Neural cell (in vitro differentiated cells): ENCODE measurements around the gene NFE2L2. TPM values are rescaled to one million over a fixed set of nuclear protein-coding genes. Genes with fewer than 3 reads are reported as not detected.

Experiments used
- H2AFZ ChIP-seq: fragments of 200-600, 300-800 bp; sonication (generic), shearing (Covaris generic); 2 replicates; pipeline ENCODE4 v1.6.0; 2014; ENCODE audit warnings: low read depth, mild to moderate bottlenecking, antibody characterized with exemption, low read length, moderate library complexity
- H3F3A ChIP-seq: fragments of 200-600 bp; shearing (Covaris generic); 2 replicates; pipeline ENCODE4 v1.6.1; 2016; ENCODE audit warnings: mild to moderate bottlenecking, moderate library complexity, mixed read lengths, antibody characterized with exemption, low read length; ENCODE audit not compliant: insufficient read depth, poor library complexity, severe bottlenecking
- H3K27ac ChIP-seq: fragments of 200-600, 300-800 bp; sonication (generic), shearing (Covaris generic); 2 replicates; pipeline ENCODE4 v1.5.1; 2014; ENCODE audit warnings: mild to moderate bottlenecking, low read length, moderate library complexity
- H3K27me3 ChIP-seq: fragments of 300-800, 200-600 bp; sonication (generic), shearing (Covaris generic); 2 replicates; pipeline ENCODE4 v1.6.0; 2014; ENCODE audit warnings: mild to moderate bottlenecking, low read depth, low read length, moderate library complexity; ENCODE audit not compliant: insufficient read depth
- H3K36me3 ChIP-seq: fragments of 300-800, 200-600 bp; sonication (generic), shearing (Covaris generic); 2 replicates; pipeline ENCODE4 v1.5.1; 2014; ENCODE audit warnings: mild to moderate bottlenecking, antibody characterized with exemption, low read length, moderate library complexity; ENCODE audit not compliant: insufficient read depth
- H3K4me2 ChIP-seq: fragments of 300-800, 200-600 bp; sonication (generic), shearing (Covaris generic); 2 replicates; pipeline ENCODE4 v1.6.0; 2014; ENCODE audit warnings: mild to moderate bottlenecking, low read length
- H3K4me3 ChIP-seq: fragments of 300-800, 200-600 bp; sonication (generic), shearing (Covaris generic); 2 replicates; pipeline ENCODE4 v1.5.1; 2014; ENCODE audit warnings: mild to moderate bottlenecking, low read length, moderate library complexity
- H3K79me2 ChIP-seq: fragments of 200-600 bp; shearing (Covaris generic); replicated peaks from 2 replicates; pipeline ENCODE4 v1.6.0; 2014; ENCODE audit warnings: mild to moderate bottlenecking, low read length, moderate library complexity; ENCODE audit not compliant: insufficient read depth
- H3K9ac ChIP-seq: fragments of 300-800, 200-600 bp; sonication (generic), shearing (Covaris generic); 2 replicates; pipeline ENCODE4 v1.6.1; 2016; ENCODE audit warnings: mild to moderate bottlenecking, low read length, mixed read lengths
- H3K9me2 ChIP-seq: fragments of 200-600 bp; shearing (Covaris generic); 2 replicates; pipeline ENCODE4 v1.6.1; 2016; ENCODE audit warnings: mild to moderate bottlenecking, low read length, mixed read lengths; ENCODE audit not compliant: insufficient read depth
- H3K9me3 ChIP-seq: fragments of 200-600, 300-800 bp; sonication (generic), shearing (Covaris generic); 2 replicates; pipeline ENCODE4 v1.6.1; 2016; ENCODE audit warnings: mild to moderate bottlenecking, mixed run types, low read length, moderate library complexity, mixed read lengths
- H4K20me1 ChIP-seq: fragments of 200-600 bp; shearing (Covaris generic); 2 replicates; pipeline ENCODE4 v1.6.1; 2016; ENCODE audit warnings: mild to moderate bottlenecking, mixed run types; ENCODE audit not compliant: insufficient read depth
- EP300 ChIP-seq: fragments of 450-650 bp; conservative IDR thresholded peaks from 2 replicates; pipeline ENCODE4 v1.6.1; 2014; ENCODE audit warnings: antibody characterized with exemption, mild to moderate bottlenecking, moderate library complexity; ENCODE audit not compliant: poor library complexity, severe bottlenecking
- EZH2 ChIP-seq: fragments of 200-600, 300-800 bp; shearing (Covaris generic), sonication (generic); IDR thresholded peaks from 2 replicates; pipeline ENCODE4 v1.6.1; 2014; ENCODE audit warnings: antibody characterized with exemption, low read length, borderline replicate concordance, mild to moderate bottlenecking; ENCODE audit not compliant: insufficient read depth, poor library complexity, severe bottlenecking
- MXI1 ChIP-seq: fragments of 450-650 bp; conservative IDR thresholded peaks from 2 replicates; pipeline ENCODE4 v1.6.1; 2014; ENCODE audit warnings: antibody characterized with exemption, mild to moderate bottlenecking; ENCODE audit not compliant: poor library complexity, severe bottlenecking
- POLR2AphosphoS5 ChIP-seq: IDR thresholded peaks from 2 replicates; pipeline ENCODE4 v1.6.1; 2012
- RAD21 ChIP-seq: fragments of 450-650 bp; conservative IDR thresholded peaks from 2 replicates; pipeline ENCODE4 v1.6.1; 2014; ENCODE audit warnings: antibody characterized with exemption, mild to moderate bottlenecking, moderate library complexity
- SMC3 ChIP-seq: fragments of 450-650 bp; conservative IDR thresholded peaks from 2 replicates; pipeline ENCODE4 v1.6.1; 2014; ENCODE audit warnings: antibody characterized with exemption, mild to moderate bottlenecking, moderate library complexity; ENCODE audit not compliant: poor library complexity
- TAF1 ChIP-seq: IDR thresholded peaks from 2 replicates; pipeline ENCODE4 v1.6.1; 2012; ENCODE audit warnings: low read depth
- polyA plus RNA-seq: library from polyadenylated mRNA; depleted of rRNA; stranded (reverse); fragments of >200 nt; gene quantifications from 2 replicates; pipeline ENCODE4 v1.2.3, GENCODE V29; 2014
- TF ChIP-seq, protein P1 (sequence below): IDR thresholded peaks from 2 replicates; pipeline ENCODE4 v1.6.1; 2012; ENCODE audit warnings: borderline replicate concordance
- TF ChIP-seq, protein P2 (sequence below): fragments of 450-650 bp; IDR thresholded peaks from 2 replicates; pipeline ENCODE4 v1.5.1; 2014; ENCODE audit warnings: antibody characterized with exemption, mild to moderate bottlenecking, moderate library complexity; ENCODE audit not compliant: poor library complexity, severe bottlenecking

NFE2L2 gene
- polyA plus RNA-seq, 1 donor from 2014 or later: 1.4 TPM

DNA sequence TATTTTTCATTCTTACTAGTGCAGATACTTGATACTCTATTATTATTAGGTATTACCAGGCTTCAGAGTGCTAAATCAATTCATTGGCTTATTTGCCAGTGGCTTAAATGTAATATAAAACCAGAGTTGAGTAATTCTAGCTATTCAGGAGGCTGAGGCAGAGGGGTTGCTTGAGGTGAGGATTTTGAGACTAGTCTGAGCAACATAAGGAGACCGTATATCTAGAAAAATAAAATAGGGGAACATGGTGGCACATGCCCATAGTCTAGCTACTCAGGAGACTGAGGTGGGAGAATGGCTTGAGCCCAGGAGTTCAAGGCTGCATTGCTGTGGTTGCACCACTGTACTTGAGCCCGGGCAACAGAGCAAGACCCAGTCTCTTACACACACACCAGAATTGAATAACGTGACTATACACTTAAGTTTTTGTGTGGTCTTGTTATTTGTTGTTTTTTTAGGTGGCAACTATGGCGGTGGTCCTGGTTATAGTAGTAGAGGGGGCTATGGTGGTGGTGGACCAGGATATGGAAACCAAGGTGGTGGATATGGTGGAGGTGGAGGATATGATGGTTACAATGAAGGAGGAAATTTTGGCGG lies 47.2 kb downstream of the NFE2L2 start:
- Histone ChIP-seq H3K4me2 (no peak overlapping the region), H4K20me1 (peaks cover 11% of the 10 kb centered on the region), H3K9me3 (no peaks in the 10 kb centered on the region), H3K9ac (no peak overlapping the region), H3K9me2 (no peaks in the 10 kb centered on the region), H3K4me3 (no peak overlapping the region), H3K27ac (no peak overlapping the region), H3K27me3 (no peaks in the 10 kb centered on the region), H3F3A (no peaks in the 10 kb centered on the region), H3K36me3 (peaks cover 9% of the 10 kb centered on the region), H3K79me2 (peaks cover 38% of the 10 kb centered on the region), H2AFZ (no peak overlapping the region)
- no peak for TF ChIP-seq EZH2
- TF ChIP-seq SMC3: no peak
- TF ChIP-seq EP300: no peak
- TF ChIP-seq MXI1: no peak
- no peak for TF ChIP-seq POLR2AphosphoS5
- no peak for TF ChIP-seq RAD21
- TF ChIP-seq, protein P1, sequence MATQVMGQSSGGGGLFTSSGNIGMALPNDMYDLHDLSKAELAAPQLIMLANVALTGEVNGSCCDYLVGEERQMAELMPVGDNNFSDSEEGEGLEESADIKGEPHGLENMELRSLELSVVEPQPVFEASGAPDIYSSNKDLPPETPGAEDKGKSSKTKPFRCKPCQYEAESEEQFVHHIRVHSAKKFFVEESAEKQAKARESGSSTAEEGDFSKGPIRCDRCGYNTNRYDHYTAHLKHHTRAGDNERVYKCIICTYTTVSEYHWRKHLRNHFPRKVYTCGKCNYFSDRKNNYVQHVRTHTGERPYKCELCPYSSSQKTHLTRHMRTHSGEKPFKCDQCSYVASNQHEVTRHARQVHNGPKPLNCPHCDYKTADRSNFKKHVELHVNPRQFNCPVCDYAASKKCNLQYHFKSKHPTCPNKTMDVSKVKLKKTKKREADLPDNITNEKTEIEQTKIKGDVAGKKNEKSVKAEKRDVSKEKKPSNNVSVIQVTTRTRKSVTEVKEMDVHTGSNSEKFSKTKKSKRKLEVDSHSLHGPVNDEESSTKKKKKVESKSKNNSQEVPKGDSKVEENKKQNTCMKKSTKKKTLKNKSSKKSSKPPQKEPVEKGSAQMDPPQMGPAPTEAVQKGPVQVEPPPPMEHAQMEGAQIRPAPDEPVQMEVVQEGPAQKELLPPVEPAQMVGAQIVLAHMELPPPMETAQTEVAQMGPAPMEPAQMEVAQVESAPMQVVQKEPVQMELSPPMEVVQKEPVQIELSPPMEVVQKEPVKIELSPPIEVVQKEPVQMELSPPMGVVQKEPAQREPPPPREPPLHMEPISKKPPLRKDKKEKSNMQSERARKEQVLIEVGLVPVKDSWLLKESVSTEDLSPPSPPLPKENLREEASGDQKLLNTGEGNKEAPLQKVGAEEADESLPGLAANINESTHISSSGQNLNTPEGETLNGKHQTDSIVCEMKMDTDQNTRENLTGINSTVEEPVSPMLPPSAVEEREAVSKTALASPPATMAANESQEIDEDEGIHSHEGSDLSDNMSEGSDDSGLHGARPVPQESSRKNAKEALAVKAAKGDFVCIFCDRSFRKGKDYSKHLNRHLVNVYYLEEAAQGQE: no peak
- TF ChIP-seq, protein P2, sequence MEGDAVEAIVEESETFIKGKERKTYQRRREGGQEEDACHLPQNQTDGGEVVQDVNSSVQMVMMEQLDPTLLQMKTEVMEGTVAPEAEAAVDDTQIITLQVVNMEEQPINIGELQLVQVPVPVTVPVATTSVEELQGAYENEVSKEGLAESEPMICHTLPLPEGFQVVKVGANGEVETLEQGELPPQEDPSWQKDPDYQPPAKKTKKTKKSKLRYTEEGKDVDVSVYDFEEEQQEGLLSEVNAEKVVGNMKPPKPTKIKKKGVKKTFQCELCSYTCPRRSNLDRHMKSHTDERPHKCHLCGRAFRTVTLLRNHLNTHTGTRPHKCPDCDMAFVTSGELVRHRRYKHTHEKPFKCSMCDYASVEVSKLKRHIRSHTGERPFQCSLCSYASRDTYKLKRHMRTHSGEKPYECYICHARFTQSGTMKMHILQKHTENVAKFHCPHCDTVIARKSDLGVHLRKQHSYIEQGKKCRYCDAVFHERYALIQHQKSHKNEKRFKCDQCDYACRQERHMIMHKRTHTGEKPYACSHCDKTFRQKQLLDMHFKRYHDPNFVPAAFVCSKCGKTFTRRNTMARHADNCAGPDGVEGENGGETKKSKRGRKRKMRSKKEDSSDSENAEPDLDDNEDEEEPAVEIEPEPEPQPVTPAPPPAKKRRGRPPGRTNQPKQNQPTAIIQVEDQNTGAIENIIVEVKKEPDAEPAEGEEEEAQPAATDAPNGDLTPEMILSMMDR: no peak
- no peak for TF ChIP-seq TAF1

DNA sequence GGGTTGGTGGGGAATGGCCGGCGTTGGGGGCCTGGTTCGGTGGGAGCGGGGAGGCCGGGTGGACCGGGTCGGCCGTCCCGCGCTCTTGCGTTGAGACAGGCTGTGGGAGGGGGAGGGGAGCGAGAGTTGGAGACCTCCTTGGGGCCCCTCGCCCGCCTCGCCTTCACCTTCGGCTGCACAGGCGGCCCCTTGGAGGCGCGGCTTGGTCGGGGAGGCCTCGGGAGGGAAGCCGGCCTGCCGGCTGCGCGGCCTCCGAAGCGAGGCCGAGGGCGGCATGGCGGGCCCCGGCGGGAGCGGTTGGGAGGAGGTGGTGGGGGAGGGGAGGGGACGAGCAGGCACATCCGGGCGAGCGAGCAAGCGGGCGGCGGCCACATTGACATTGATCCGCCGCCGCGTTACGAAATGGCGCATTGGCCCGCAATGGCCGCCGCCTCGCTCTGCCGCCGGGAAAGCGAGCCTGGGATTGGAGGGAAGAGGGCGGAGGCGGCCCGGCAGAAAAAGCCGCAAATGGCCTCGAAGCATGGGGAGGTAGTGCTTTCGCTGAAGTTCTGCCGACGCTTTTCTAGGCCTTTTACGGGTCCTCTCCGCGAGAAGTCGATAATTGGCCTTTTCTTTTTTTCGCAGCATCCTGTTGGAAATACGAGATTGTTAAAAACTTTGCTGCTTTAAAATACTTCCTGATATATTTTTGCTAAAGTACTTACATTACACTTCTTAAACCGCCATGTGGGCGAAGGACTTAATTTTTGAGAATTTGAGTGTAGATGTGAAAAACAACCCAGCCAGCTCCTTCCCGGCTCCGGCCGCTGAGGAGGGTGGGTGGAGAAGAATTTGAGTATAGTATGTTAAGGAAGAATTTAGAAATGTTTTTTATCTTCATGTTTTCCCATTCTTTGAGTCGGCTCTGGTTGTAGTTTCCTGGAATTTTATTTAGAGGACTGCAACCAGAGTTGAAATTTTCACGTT lies 51.4 kb downstream of the NFE2L2 start:
- H3K79me2 ChIP-seq: peaks cover 46% of the 10 kb centered on the region
- H3K4me2 ChIP-seq: peak overlapping the region; percentile 90
- H4K20me1 ChIP-seq: peaks cover 11% of the 10 kb centered on the region
- no peaks in the 10 kb centered on the region for H3K27me3 ChIP-seq
- H3K36me3 ChIP-seq: peaks cover 4% of the 10 kb centered on the region
- H3K9me2 ChIP-seq: no peaks in the 10 kb centered on the region
- TF ChIP-seq EZH2 (no peak), EP300 (peak; percentile 38), RAD21 (no peak), POLR2AphosphoS5 (peak; percentile 59), TAF1 (peak; percentile 29), MXI1 (peak; percentile 98), SMC3 (peak; percentile 34)
- TF ChIP-seq, protein P1: peak; percentile 56
- TF ChIP-seq, protein P2: peak; percentile 7
- peak overlapping the region; percentile 99 for H3K27ac ChIP-seq
- H2AFZ ChIP-seq: peak overlapping the region; percentile 60
- peak overlapping the region; percentile 73 for H3K4me3 ChIP-seq
- no peaks in the 10 kb centered on the region for H3K9me3 ChIP-seq
- H3K9ac ChIP-seq: peak overlapping the region; percentile 99
- H3F3A ChIP-seq: peaks cover 8% of the 10 kb centered on the region
